Neuronal stem cell (in vitro differentiated cells): ENCODE measurements around the gene WDR20.
A peak's percentile ranks its signal among the peaks of the same experiment; 100 is the strongest.

Source experiments
- DNase-seq: peaks from one replicate; pipeline ENCODE4 v3.0.0-alpha.2; 2013; ENCODE audit warnings: low spot score
- H2AFZ ChIP-seq: one replicate; pipeline ENCODE4 v1.6.1; 2013; ENCODE audit warnings: mild to moderate bottlenecking, low read length, inconsistent platforms
- H2AK5ac ChIP-seq: 2 replicates; pipeline ENCODE4 v1.6.1; 2013; ENCODE audit warnings: low read depth, mild to moderate bottlenecking, inconsistent platforms, low read length, moderate library complexity, mixed read lengths
- H2BK120ac ChIP-seq: 2 replicates; pipeline ENCODE4 v1.6.1; 2013; ENCODE audit warnings: low read depth, mild to moderate bottlenecking, inconsistent platforms, low read length, moderate library complexity, mixed read lengths
- H2BK12ac ChIP-seq: one replicate; pipeline ENCODE4 v1.6.1; 2013; ENCODE audit warnings: low read length, inconsistent platforms
- H2BK15ac ChIP-seq: 2 replicates; pipeline ENCODE4 v1.6.1; 2013; ENCODE audit warnings: mild to moderate bottlenecking, low read length, inconsistent platforms, mixed read lengths
- H2BK5ac ChIP-seq: one replicate; pipeline ENCODE4 v1.6.1; 2013; ENCODE audit warnings: inconsistent platforms, mild to moderate bottlenecking, low read length, moderate library complexity
- H3K14ac ChIP-seq: one replicate; pipeline ENCODE4 v1.6.1; 2013; ENCODE audit warnings: low read length, inconsistent platforms
- H3K18ac ChIP-seq: 2 replicates; pipeline ENCODE4 v1.6.1; 2013; ENCODE audit warnings: low read length, inconsistent platforms
- H3K23ac ChIP-seq: 2 replicates; pipeline ENCODE4 v1.6.1; 2013; ENCODE audit warnings: low read depth, mild to moderate bottlenecking, mixed read lengths, low read length, inconsistent platforms; ENCODE audit not compliant: poor library complexity
- H3K27ac ChIP-seq: replicated peaks from 3 replicates; pipeline ENCODE4 v1.5.1; 2013; ENCODE audit warnings: low read length, inconsistent platforms
- H3K27me3 ChIP-seq, 3 experiments: 2 replicates each; pipeline ENCODE4 v1.6.1; 2013; ENCODE audit warnings: low read length in 3 of 3, mild to moderate bottlenecking in 2 of 3, inconsistent platforms in 1 of 3, low read depth in 1 of 3, mixed read lengths in 1 of 3, moderate library complexity in 1 of 3; ENCODE audit not compliant: control insufficient read depth in 3 of 3, insufficient read depth in 3 of 3
- H3K36me3 ChIP-seq, 2 donors: replicated peaks in 1 of 2; 2 replicates each; pipeline ENCODE4 v1.6.1; 2013; ENCODE audit warnings: low read length in 2 of 2; ENCODE audit not compliant: control insufficient read depth in 2 of 2, insufficient read depth in 2 of 2
- H3K4ac ChIP-seq: 2 replicates; pipeline ENCODE4 v1.6.1; 2013; ENCODE audit warnings: inconsistent platforms, mild to moderate bottlenecking, low read length, moderate library complexity
- H3K4me1 ChIP-seq, 2 donors: 1 replicate in 1 of 2; 2 replicates in 1 of 2; pipeline ENCODE4 v1.6.1; 2013; ENCODE audit warnings: low read length in 2 of 2, low read depth in 1 of 2; ENCODE audit not compliant: control insufficient read depth in 2 of 2, insufficient read depth in 1 of 2
- H3K4me2 ChIP-seq: one replicate; pipeline ENCODE4 v1.6.1; 2013; ENCODE audit warnings: mild to moderate bottlenecking, low read length, inconsistent platforms; ENCODE audit not compliant: insufficient read depth, poor library complexity, severe bottlenecking
- H3K4me3 ChIP-seq, 2 donors: 2 replicates each; pipeline ENCODE4 v1.5.1; 2013; ENCODE audit warnings: low read length in 2 of 2, mild to moderate bottlenecking in 2 of 2, inconsistent platforms in 1 of 2, moderate library complexity in 1 of 2
- H3K79me1 ChIP-seq: one replicate; pipeline ENCODE4 v1.6.1; 2013; ENCODE audit warnings: low read depth, mild to moderate bottlenecking, inconsistent platforms, low read length, moderate library complexity
- H3K9ac ChIP-seq: one replicate; pipeline ENCODE4 v1.6.1; 2013; ENCODE audit warnings: mild to moderate bottlenecking, low read depth, low read length, inconsistent platforms; ENCODE audit not compliant: poor library complexity
- H3K9me3 ChIP-seq, 2 donors: replicated peaks in 1 of 2; 2 replicates each; pipeline versions ENCODE3 to v1.6.1; 2013; ENCODE audit warnings: low read length in 2 of 2, mild to moderate bottlenecking in 2 of 2, inconsistent platforms in 1 of 2, low read depth in 1 of 2, mixed read lengths in 1 of 2, moderate library complexity in 1 of 2; ENCODE audit not compliant: control insufficient read depth in 2 of 2, insufficient read depth in 1 of 2
- H4K8ac ChIP-seq: one replicate; pipeline ENCODE4 v1.6.1; 2013; ENCODE audit warnings: low read depth, mild to moderate bottlenecking, inconsistent platforms, low read length, moderate library complexity
- H4K91ac ChIP-seq: one replicate; pipeline ENCODE4 v1.6.1; 2013; ENCODE audit warnings: low read length, low read depth, mild to moderate bottlenecking, inconsistent platforms; ENCODE audit not compliant: poor library complexity
- WGBS, 2 donors: extraction: QIAGEN DNeasy Blood & Tissue Kit; methylation state at CpG; one replicate each; pipeline ENCODE4 v1.1.7; 2013; ENCODE audit warnings: missing lambda C conversion rate in 2 of 2, mixed read lengths in 1 of 2; ENCODE audit not compliant: insufficient read length in 2 of 2, insufficient replicate concordance in 1 of 2; ENCODE audit errors: extremely low coverage in 2 of 2; 5-methylcytosine and 5-hydroxymethylcytosine counted together

WDR20 gene

DNA sequence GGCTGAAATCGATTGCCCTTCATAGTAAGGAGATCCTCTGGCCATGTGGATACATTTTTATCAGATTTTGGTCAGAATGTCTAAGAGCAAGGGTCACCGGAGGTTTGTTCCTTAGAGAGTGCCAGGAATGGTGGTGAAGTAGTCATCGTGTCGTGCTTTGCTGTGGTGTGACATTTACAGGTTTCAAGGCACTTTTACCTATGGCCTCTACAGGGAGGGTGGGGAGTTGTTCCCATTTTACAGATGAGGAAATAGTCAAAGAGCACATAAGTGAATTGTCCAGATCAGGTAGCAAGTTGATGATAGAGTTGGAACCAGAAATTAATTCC, 57.2 kb downstream of the WDR20 start:
- H4K91ac ChIP-seq, result no peak overlapping the region
- no peak overlapping the region for H2BK15ac ChIP-seq
- H3K36me3 ChIP-seq, result peaks cover 14 to 63% of the 10 kb centered on the region in 2 donors
- H3K9ac ChIP-seq, result no peak overlapping the region
- H2BK12ac ChIP-seq, result no peak overlapping the region
- no peak for DNase-seq
- no peak overlapping the region for H2BK5ac ChIP-seq
- no peak overlapping the region for H3K27ac ChIP-seq
- H3K27me3 ChIP-seq, result no peaks in the 10 kb centered on the region
- H2AFZ ChIP-seq, result no peak overlapping the region
- H3K4me3 ChIP-seq, result no peak overlapping the region
- no peak overlapping the region for H3K18ac ChIP-seq
- no peak overlapping the region for H3K23ac ChIP-seq
- no peak overlapping the region for H3K14ac ChIP-seq
- H2AK5ac ChIP-seq, result no peak overlapping the region
- no peak overlapping the region for H3K4ac ChIP-seq
- H4K8ac ChIP-seq, result no peak overlapping the region
- WGBS, 2 donors, result no CpG with 5 or more reads among the region's 4 CpGs
- no peak overlapping the region for H3K4me2 ChIP-seq
- H3K4me1 ChIP-seq, result peaks cover 4 to 5% of the 10 kb centered on the region in 2 donors
- no peak overlapping the region for H2BK120ac ChIP-seq
- H3K9me3 ChIP-seq, result peaks cover 0 to 2% of the 10 kb centered on the region in 2 donors
- peaks cover 3% of the 10 kb centered on the region for H3K79me1 ChIP-seq

DNA sequence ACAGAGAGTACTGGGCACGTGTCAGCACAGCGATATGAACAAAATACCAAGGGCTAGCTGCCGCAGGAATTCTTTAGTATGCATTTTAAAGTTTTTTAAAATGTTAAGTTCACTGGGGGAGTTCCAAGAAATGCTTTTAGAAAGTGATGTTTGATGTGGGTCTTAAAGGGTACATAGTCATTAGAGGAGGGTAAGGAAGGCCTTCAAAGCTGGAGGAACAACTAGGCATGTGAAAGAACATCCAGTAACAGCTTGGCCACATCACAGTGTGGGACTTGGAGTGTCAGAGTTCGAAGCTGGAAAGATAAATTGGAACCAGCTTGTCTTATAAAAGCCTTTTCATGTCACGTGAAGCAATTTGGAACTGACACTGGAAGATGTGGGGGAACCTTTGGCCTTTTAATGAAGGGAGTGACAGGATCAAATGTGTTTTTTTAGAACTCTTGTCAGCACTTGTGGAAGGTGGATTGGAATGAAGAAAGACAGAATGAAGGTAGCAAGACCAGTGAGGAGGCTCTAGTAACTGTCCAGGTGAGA, 57.7 kb downstream of the WDR20 start:
- H2AK5ac ChIP-seq, result no peak overlapping the region
- no peak overlapping the region for H2BK120ac ChIP-seq
- H2BK15ac ChIP-seq, result no peak overlapping the region
- no peaks in the 10 kb centered on the region for H3K27me3 ChIP-seq
- H3K23ac ChIP-seq, result no peak overlapping the region
- DNase-seq, result no peak
- WGBS, 2 donors, result no CpG with 5 or more reads among the region's 5 CpGs
- no peak overlapping the region for H3K18ac ChIP-seq
- H3K9me3 ChIP-seq, result peaks cover 0 to 2% of the 10 kb centered on the region in 2 donors
- no peak overlapping the region for H4K8ac ChIP-seq
- H3K36me3 ChIP-seq, result peaks cover 14 to 63% of the 10 kb centered on the region in 2 donors
- no peak overlapping the region for H4K91ac ChIP-seq
- no peak overlapping the region for H2BK12ac ChIP-seq
- H3K4me3 ChIP-seq, result no peak overlapping the region
- H3K4ac ChIP-seq, result no peak overlapping the region
- no peak overlapping the region for H3K14ac ChIP-seq
- no peak overlapping the region for H3K9ac ChIP-seq
- peaks cover 3% of the 10 kb centered on the region for H3K79me1 ChIP-seq
- H3K4me1 ChIP-seq, result peaks cover 5% of the 10 kb centered on the region in 2 donors
- no peak overlapping the region for H3K27ac ChIP-seq
- no peak overlapping the region for H2BK5ac ChIP-seq
- H2AFZ ChIP-seq, result no peak overlapping the region
- no peak overlapping the region for H3K4me2 ChIP-seq

DNA sequence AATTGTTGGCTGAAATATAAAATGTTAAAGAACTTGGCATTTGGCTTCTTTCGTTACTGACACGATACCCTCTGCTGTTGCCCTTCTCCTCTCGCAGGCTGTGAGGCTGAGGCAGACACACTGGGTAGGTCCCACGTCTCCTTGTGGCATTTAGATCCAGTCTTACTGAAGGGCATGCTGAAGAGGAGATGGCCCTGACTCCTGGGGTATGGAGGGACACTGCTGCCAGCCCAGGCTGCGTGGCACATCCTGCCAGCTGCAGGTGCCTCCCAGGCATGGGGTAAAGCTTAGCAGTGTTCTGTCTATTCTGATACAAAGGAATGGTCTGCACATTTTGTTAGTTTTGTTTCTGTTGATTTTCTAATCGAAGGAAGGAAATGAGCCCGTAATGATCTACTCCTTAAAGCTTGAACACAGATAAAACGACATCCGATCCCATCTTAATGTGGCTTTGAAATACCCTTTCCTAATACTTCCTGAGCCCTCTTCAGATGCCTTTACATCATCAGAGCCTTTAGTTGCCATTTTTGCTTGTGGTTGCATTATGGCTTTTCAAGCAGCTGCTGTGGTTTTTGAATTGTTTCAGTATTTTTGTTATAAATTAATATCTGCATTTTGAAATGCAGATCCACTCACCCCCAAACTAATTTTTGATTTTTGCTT, 61.1 kb downstream of the WDR20 start:
- no peak overlapping the region for H3K27ac ChIP-seq
- H3K9ac ChIP-seq, result no peak overlapping the region
- H2BK15ac ChIP-seq, result no peak overlapping the region
- no peaks in the 10 kb centered on the region for H3K79me1 ChIP-seq
- peaks cover 0 to 1% of the 10 kb centered on the region in 2 donors for H3K4me1 ChIP-seq
- no peak overlapping the region for H2BK5ac ChIP-seq
- no peak overlapping the region for H3K4me2 ChIP-seq
- no peak overlapping the region for H2AK5ac ChIP-seq
- peaks cover 0 to 2% of the 10 kb centered on the region in 2 donors for H3K9me3 ChIP-seq
- H2AFZ ChIP-seq, result no peak overlapping the region
- H4K8ac ChIP-seq, result peak overlapping the region; percentile 44
- no peak overlapping the region for H4K91ac ChIP-seq
- H3K23ac ChIP-seq, result peak overlapping the region; percentile 47
- no peak overlapping the region for H3K18ac ChIP-seq
- H3K36me3 ChIP-seq, result peaks cover 14 to 79% of the 10 kb centered on the region in 2 donors
- no peak overlapping the region for H2BK12ac ChIP-seq
- no peak overlapping the region for H2BK120ac ChIP-seq
- no peaks in the 10 kb centered on the region for H3K27me3 ChIP-seq
- no peak overlapping the region for H3K14ac ChIP-seq
- WGBS, 2 donors, result no CpG with 5 or more reads among the region's 9 CpGs
- H3K4ac ChIP-seq, result no peak overlapping the region
- no peak for DNase-seq
- no peak overlapping the region for H3K4me3 ChIP-seq

DNA sequence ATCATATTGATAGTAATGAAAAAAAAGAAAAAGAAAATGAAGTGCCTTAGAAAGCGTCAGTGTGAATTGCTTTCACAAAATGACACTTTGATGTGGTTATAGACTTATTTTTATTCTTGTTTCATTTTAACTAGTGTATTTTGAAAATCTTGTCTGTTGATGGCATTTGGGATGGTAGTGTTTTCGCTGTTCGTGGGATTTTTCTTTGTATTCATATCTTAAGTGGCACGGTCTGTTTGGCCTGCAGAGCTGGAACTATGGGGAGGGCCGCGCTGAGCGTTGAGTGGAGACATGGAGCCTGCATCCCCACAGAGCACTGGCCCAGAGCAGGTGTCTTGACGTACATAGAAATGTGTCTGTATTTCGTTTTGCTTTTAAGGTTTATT, 61.6 kb downstream of the WDR20 start:
- H4K8ac ChIP-seq, result no peak overlapping the region
- H3K23ac ChIP-seq, result no peak overlapping the region
- no peaks in the 10 kb centered on the region for H3K27me3 ChIP-seq
- H3K14ac ChIP-seq, result no peak overlapping the region
- H3K18ac ChIP-seq, result no peak overlapping the region
- H2AK5ac ChIP-seq, result no peak overlapping the region
- no peak for DNase-seq
- no peak overlapping the region for H2AFZ ChIP-seq
- H2BK120ac ChIP-seq, result no peak overlapping the region
- H3K4me1 ChIP-seq, result peaks cover 0 to 1% of the 10 kb centered on the region in 2 donors
- H2BK5ac ChIP-seq, result no peak overlapping the region
- no peak overlapping the region for H3K4me2 ChIP-seq
- no peaks in the 10 kb centered on the region for H3K79me1 ChIP-seq
- peaks cover 0 to 2% of the 10 kb centered on the region in 2 donors for H3K9me3 ChIP-seq
- no peak overlapping the region for H3K4ac ChIP-seq
- H2BK12ac ChIP-seq, result no peak overlapping the region
- H3K9ac ChIP-seq, result no peak overlapping the region
- no peak overlapping the region for H4K91ac ChIP-seq
- H3K36me3 ChIP-seq, result peaks cover 14 to 74% of the 10 kb centered on the region in 2 donors
- 100% methylated on average over 1 of the region's 9 CpGs; no CpG with 5 or more reads in 1 of the 2 donors for WGBS, 2 donors
- H3K4me3 ChIP-seq, result no peak overlapping the region
- no peak overlapping the region for H3K27ac ChIP-seq
- no peak overlapping the region for H2BK15ac ChIP-seq
